HepG2 (cell line): Measurements from ENCODE around the gene C1QTNF1. TPM values are rescaled to one million over a fixed set of nuclear protein-coding genes. Genes with fewer than 3 reads are reported as not detected.

Experiments
- ATAC-seq: fragments of 200-7000 bp; cut with Tn5 transposase; 3 replicates; pipeline ENCODE4 v1.9.1; 2020; ENCODE audit warnings: mild to moderate bottlenecking, moderate library complexity
- BruUV-seq: library from RNA; stranded (reverse); fragments of 400-500 nt; replicated peaks from 2 replicates; lab custom pipeline; 2021; lab: Mats Ljungman, UMichigan
- CTCF ChIA-PET: fragments of 300-600 bp; formaldehyde crosslinking; extraction: SDS; loops from one replicate; lab custom pipeline; 2021; ENCODE audit warnings: low total read pairs, inconsistent platforms, low intra/inter-chr PET ratio; lab: Yijun Ruan, JAX
- POLR2A ChIA-PET: fragments of 350-600 bp; sonication (Branson Sonifier 250); formaldehyde crosslinking; loops from one replicate; lab custom pipeline; 2020; ENCODE audit warnings: antibody characterized with exemption, inconsistent platforms; lab: Yijun Ruan, JAX
- DNase-seq: peaks from one replicate; pipeline ENCODE4 v3.0.0-alpha.2; 2015; ENCODE audit warnings: low spot score
- FAIRE-seq: peaks from 3 replicates; lab custom pipeline; 2011; peaks lifted over from hg19 to GRCh38; lab: Jason Lieb, UNC
- H2AFZ ChIP-seq: one replicate; pipeline ENCODE4 v1.6.1; 2011; ENCODE audit warnings: low read length, inconsistent platforms
- H3K27ac ChIP-seq: fragments of 300-600 bp; 3 replicates; pipeline ENCODE4 v1.8.0; 2011; ENCODE audit warnings: mixed run types, mild to moderate bottlenecking, mixed read lengths, low read length, inconsistent platforms; ENCODE audit not compliant: insufficient read depth; ENCODE audit errors: extremely low read length
- H3K27me3 ChIP-seq, 2 experiments: fragments of 200-600 bp in 1 of 2; 2 replicates in 1 of 2; 3 replicates in 1 of 2; pipeline versions ENCODE4 v1.6.0 to v1.8.0; 2011; ENCODE audit warnings: low read length in 2 of 2, mild to moderate bottlenecking in 2 of 2, moderate library complexity in 2 of 2, inconsistent platforms in 1 of 2; ENCODE audit not compliant: insufficient read depth in 2 of 2, control insufficient read depth in 1 of 2
- H3K36me3 ChIP-seq, 2 experiments: fragments of 200-600 bp in 1 of 2; replicated peaks in 1 of 2; 2 replicates in 1 of 2; 3 replicates in 1 of 2; pipeline versions ENCODE4 v1.5.1 to v1.8.0; 2011; ENCODE audit warnings: low read length in 2 of 2, inconsistent platforms in 1 of 2; ENCODE audit not compliant: insufficient read depth in 2 of 2, control insufficient read depth in 1 of 2
- H3K4me1 ChIP-seq: 2 replicates; pipeline ENCODE4 v1.5.1; 2012; ENCODE audit warnings: low read length, inconsistent platforms; ENCODE audit not compliant: insufficient read depth
- H3K4me2 ChIP-seq: 2 replicates; pipeline ENCODE4 v1.6.0; 2011; ENCODE audit warnings: low read depth, low read length, inconsistent platforms
- H3K4me3 ChIP-seq, 3 experiments: fragments of 200-600 bp in 1 of 3; sonication (generic), shearing (Covaris generic) in 1 of 3; replicated peaks in 1 of 3; 2 replicates each; pipeline ENCODE4 v1.5.1; 2011 to 2016; ENCODE audit warnings: low read length in 3 of 3, inconsistent platforms in 2 of 3, low read depth in 2 of 3, mild to moderate bottlenecking in 2 of 3, control low read depth in 1 of 3, mixed read lengths in 1 of 3; ENCODE audit not compliant: insufficient read depth in 1 of 3
- H3K79me2 ChIP-seq: one replicate; pipeline ENCODE4 v1.6.1; 2011; ENCODE audit warnings: low read length, inconsistent platforms; ENCODE audit not compliant: insufficient read depth
- H3K9ac ChIP-seq: 2 replicates; pipeline ENCODE4 v1.6.0; 2011; ENCODE audit warnings: mild to moderate bottlenecking, low read depth, low read length, inconsistent platforms; ENCODE audit not compliant: insufficient read depth
- H3K9me3 ChIP-seq: 2 replicates; pipeline ENCODE4 v1.5.1; 2012; ENCODE audit warnings: mild to moderate bottlenecking, low read length
- H4K20me1 ChIP-seq: 2 replicates; pipeline ENCODE4 v1.6.0; 2011; ENCODE audit warnings: inconsistent platforms, mild to moderate bottlenecking, low read length, moderate library complexity; ENCODE audit not compliant: insufficient read depth
- MEIS2 ChIP-seq: sonication (generic); formaldehyde crosslinking; IDR thresholded peaks from 2 replicates; pipeline ENCODE4 v1.9.0; 2021; ENCODE audit warnings: mild to moderate bottlenecking, missing genetic modification reagents
- RBAK ChIP-seq: sonication (generic); formaldehyde crosslinking; IDR thresholded peaks from 2 replicates; pipeline ENCODE4 v1.5.1; 2020; ENCODE audit warnings: mild to moderate bottlenecking, missing genetic modification reagents
- ZNF230 ChIP-seq: sonication (generic); formaldehyde crosslinking; IDR thresholded peaks from 2 replicates; pipeline ENCODE4 v1.4.0; 2020; ENCODE audit warnings: mild to moderate bottlenecking, missing genetic modification reagents
- ZNF503 ChIP-seq: sonication (generic); formaldehyde crosslinking; IDR thresholded peaks from 2 replicates; pipeline ENCODE4 v1.4.0; 2020; ENCODE audit warnings: missing genetic modification reagents
- ZNF687 ChIP-seq: sonication (generic); formaldehyde crosslinking; IDR thresholded peaks from 2 replicates; pipeline ENCODE4 v1.5.1; 2020; ENCODE audit warnings: mild to moderate bottlenecking, missing genetic modification reagents, moderate library complexity
- ZNF768 ChIP-seq: sonication (generic); formaldehyde crosslinking; IDR thresholded peaks from 2 replicates; pipeline ENCODE4 v1.4.0; 2020; ENCODE audit warnings: missing genetic modification reagents
- ZNF800 ChIP-seq: sonication (generic); formaldehyde crosslinking; IDR thresholded peaks from 2 replicates; pipeline ENCODE4 v1.4.0; 2020; ENCODE audit warnings: missing genetic modification reagents
- WGBS: methylation state at CpG from one replicate; pipeline ENCODE4 v1.1.6; 2017; ENCODE audit warnings: low lambda C conversion rate; 5-methylcytosine and 5-hydroxymethylcytosine counted together
- in situ Hi-C: cut with HindIII; loops from 2 replicates; pipeline ENCODE4 v1.10.0; 2017; ENCODE audit warnings: low pct_unique_long_range_greater_than_20kb; ENCODE audit not compliant: extremely low pct_ligation_motif_present
- intact Hi-C: fragments of 100-400 bp; cut with micrococcal nuclease; formaldehyde crosslinking; loops from one replicate; pipeline ENCODE4 v1.10.0; 2022; ENCODE audit not compliant: unreplicated experiment
- polyA plus RNA-seq, 8 experiments: library from polyadenylated mRNA; depleted of rRNA in 3 of 8; stranded (reverse) in 7 of 8; unstranded in 1 of 8; fragments of >200 nt; fragmentation: Illumina TruSeq in 4 of 8; extraction: Trizol in 4 of 8; gene quantifications; 2 replicates each; pipeline versions ENCODE4 v1.2.1 to v1.2.3, GENCODE V29; 2011 to 2016; ENCODE audit warnings: low read depth in 4 of 8, missing spikeins in 1 of 8, mixed read lengths in 1 of 8; ENCODE audit not compliant: insufficient read depth in 1 of 8
- total RNA-seq, 5 experiments: library from RNA; depleted of rRNA; stranded (reverse); fragments of >200 nt; fragmentation: Illumina TruSeq; extraction: Trizol; gene quantifications; 2 replicates each; pipeline ENCODE4 v1.2.3, GENCODE V29; 2016; ENCODE audit warnings: low read depth in 1 of 5

Gene C1QTNF1
- total and polyA plus RNA-seq, 2 of the 13 experiments (the other 11 are each of a cell fraction or from before 2014, with no cell fraction given) = 0.18 to 0.86 TPM

GRCh38 chr17:79043931-79044320 is 20.0 kb downstream of the C1QTNF1 start:
- Histone ChIP-seq H3K4me2 (no peak overlapping the region), H3K9me3 (no peaks in the 10 kb centered on the region), H2AFZ (no peak overlapping the region), H3K27ac (no peak overlapping the region), H3K27me3 (peaks cover 14 to 58% of the 10 kb centered on the region in 2 experiments; a peak in 4 of 5 replicates), H3K4me1 (peaks cover 29% of the 10 kb centered on the region), H3K4me3 (no peak overlapping the region), H3K36me3 (no peaks in the 10 kb centered on the region), H4K20me1 (no peaks in the 10 kb centered on the region; the same call in 1 of the 2 replicates), H3K9ac (no peak overlapping the region), H3K79me2 (no peaks in the 10 kb centered on the region)
- no peak for DNase-seq
- intact Hi-C loops (loop anchor here (2.0 kb wide), 1 partner anchor 51 kb away; no protein-coding TSS in a partner anchor), in situ Hi-C loops (no loop called here)
- no peak for ATAC-seq
- POLR2A ChIA-PET = interaction anchor here (1.6 kb wide), 1 partner anchor 17 kb away, joined by 16 read pairs; no protein-coding TSS in a partner anchor
- TF ChIP-seq ZNF230 (CRISPR knock-in tag) (0 out of 2 replicates have a peak, but pooled peaks have one; percentile 32), ZNF687 (CRISPR knock-in tag) (peak; percentile 35), RBAK (CRISPR knock-in tag) (no peak), ZNF503 (CRISPR knock-in tag) (no peak), ZNF800 (no peak), MEIS2 (CRISPR knock-in tag) (no peak), ZNF768 (CRISPR knock-in tag) (0 out of 2 replicates have a peak, but pooled peaks have one; percentile 10)
- 16% methylated on average over 8 of the region's 12 CpGs for WGBS
- FAIRE-seq = no peak
- BruUV-seq = no TSS peak
- CTCF ChIA-PET = interaction anchor here (2.7 kb wide), 1 partner anchor 24 kb away, joined by 21 read pairs; no protein-coding TSS in a partner anchor
